H9 (cell line): ENCODE measurements around the gene ARFIP1. TPM values are rescaled to one million over a fixed set of nuclear protein-coding genes. Genes with fewer than 3 reads are reported as not detected.

Experiments used
- DNase-seq: peaks from one replicate; pipeline ENCODE4 v3.0.0-alpha.2; 2017
- H2AFZ ChIP-seq: one replicate; pipeline ENCODE4 v1.6.1; 2013; ENCODE audit warnings: mild to moderate bottlenecking, low read length, control low read depth, moderate library complexity
- H2AK5ac ChIP-seq: 2 replicates; pipeline ENCODE4 v1.6.1; 2013; ENCODE audit warnings: low read length, control low read depth, mixed read lengths; ENCODE audit not compliant: insufficient read length
- H2BK120ac ChIP-seq: one replicate; pipeline ENCODE4 v1.6.1; 2013; ENCODE audit warnings: low read depth, mild to moderate bottlenecking, low read length, control low read depth, inconsistent platforms; ENCODE audit not compliant: poor library complexity, severe bottlenecking
- H2BK12ac ChIP-seq: 2 replicates; pipeline ENCODE4 v1.6.1; 2013; ENCODE audit warnings: low read length, control low read depth, mixed read lengths, low read depth; ENCODE audit not compliant: insufficient read length
- H2BK15ac ChIP-seq: 2 replicates; pipeline ENCODE4 v1.6.1; 2013; ENCODE audit warnings: low read depth, low read length, control low read depth
- H2BK20ac ChIP-seq: one replicate; pipeline ENCODE4 v1.6.1; 2013; ENCODE audit warnings: low read depth, mild to moderate bottlenecking, low read length, control low read depth, inconsistent platforms; ENCODE audit not compliant: poor library complexity, severe bottlenecking
- H2BK5ac ChIP-seq: 2 replicates; pipeline ENCODE4 v1.6.1; 2013; ENCODE audit warnings: low read length, control low read depth, mixed read lengths; ENCODE audit not compliant: insufficient read length
- H3K14ac ChIP-seq: 2 replicates; pipeline ENCODE4 v1.6.1; 2013; ENCODE audit warnings: low read length, control low read depth; ENCODE audit not compliant: insufficient read depth
- H3K18ac ChIP-seq: 2 replicates; pipeline ENCODE4 v1.6.1; 2013; ENCODE audit warnings: low read depth, mild to moderate bottlenecking, mixed read lengths, low read length, control low read depth; ENCODE audit not compliant: insufficient read length
- H3K23ac ChIP-seq: 2 replicates; pipeline ENCODE4 v1.6.1; 2013; ENCODE audit warnings: low read length, control low read depth, mixed read lengths, low read depth; ENCODE audit not compliant: insufficient read length
- H3K23me2 ChIP-seq: 2 replicates; pipeline ENCODE4 v1.6.1; 2013; ENCODE audit warnings: low read depth, mild to moderate bottlenecking, mixed read lengths, low read length, control low read depth; ENCODE audit not compliant: insufficient read length, poor library complexity, severe bottlenecking
- H3K27ac ChIP-seq: 2 replicates; pipeline ENCODE4 v1.5.1; 2013; ENCODE audit warnings: low read length, control low read depth, mixed read lengths, low read depth; ENCODE audit not compliant: insufficient read length
- H3K27me3 ChIP-seq: 2 replicates; pipeline ENCODE4 v1.6.1; 2013; ENCODE audit warnings: low read length, control low read depth, inconsistent platforms; ENCODE audit not compliant: insufficient read depth
- H3K4ac ChIP-seq: 2 replicates; pipeline ENCODE4 v1.6.1; 2013; ENCODE audit warnings: low read depth, mild to moderate bottlenecking, control low read depth, inconsistent platforms, low read length, moderate library complexity
- H3K4me1 ChIP-seq: 2 replicates; pipeline ENCODE4 v1.6.1; 2013; ENCODE audit warnings: low read length, control low read depth, inconsistent platforms; ENCODE audit not compliant: insufficient read depth
- H3K4me2 ChIP-seq: 2 replicates; pipeline ENCODE4 v1.6.1; 2013; ENCODE audit warnings: low read length, control low read depth, mixed read lengths; ENCODE audit not compliant: insufficient read length, insufficient read depth
- H3K56ac ChIP-seq: 2 replicates; pipeline ENCODE4 v1.6.1; 2013; ENCODE audit warnings: low read depth, mild to moderate bottlenecking, mixed read lengths, low read length, control low read depth; ENCODE audit not compliant: insufficient read length
- H3K79me1 ChIP-seq: 2 replicates; pipeline ENCODE4 v1.6.1; 2013; ENCODE audit warnings: low read depth, mild to moderate bottlenecking, moderate library complexity, low read length, control low read depth, inconsistent platforms; ENCODE audit not compliant: insufficient read depth, poor library complexity, severe bottlenecking
- H3K79me2 ChIP-seq: 2 replicates; pipeline ENCODE4 v1.6.1; 2013; ENCODE audit warnings: low read length, control low read depth, inconsistent platforms; ENCODE audit not compliant: insufficient read depth
- H3K9ac ChIP-seq: 2 replicates; pipeline ENCODE4 v1.6.1; 2013; ENCODE audit warnings: low read length, control low read depth, mixed read lengths; ENCODE audit not compliant: insufficient read length; ENCODE audit errors: extremely low read depth
- H3K9me3 ChIP-seq: one replicate; pipeline ENCODE4 v1.6.1; 2013; ENCODE audit warnings: low read depth, low read length, inconsistent platforms; ENCODE audit not compliant: control insufficient read depth
- H3T11ph ChIP-seq: one replicate; pipeline ENCODE4 v1.6.1; 2013; ENCODE audit warnings: mild to moderate bottlenecking, low read length, control low read depth, inconsistent platforms
- H4K20me1 ChIP-seq: one replicate; pipeline ENCODE4 v1.6.1; 2013; ENCODE audit not compliant: control insufficient read depth, insufficient read length, insufficient read depth
- H4K5ac ChIP-seq: 2 replicates; pipeline ENCODE4 v1.6.1; 2013; ENCODE audit warnings: low read depth, mild to moderate bottlenecking, mixed read lengths, low read length, control low read depth; ENCODE audit not compliant: insufficient read length
- H4K8ac ChIP-seq: replicated peaks from 2 replicates; pipeline ENCODE4 v1.6.1; 2013; ENCODE audit warnings: low read length, control low read depth, mixed read lengths, low read depth; ENCODE audit not compliant: insufficient read length
- H4K91ac ChIP-seq: 2 replicates; pipeline ENCODE4 v1.6.1; 2013; ENCODE audit warnings: low read depth, mild to moderate bottlenecking, moderate library complexity, mixed read lengths, low read length, control low read depth; ENCODE audit not compliant: insufficient read length
- H3K27ac Mint-ChIP-seq, 3 experiments: 2 replicates in 2 of 3; 3 replicates in 1 of 3; pipeline ENCODE4 v1.8.0; 2020 to 2021; ENCODE audit warnings: mixed read lengths in 3 of 3, mild to moderate bottlenecking in 1 of 3, moderate library complexity in 1 of 3
- H3K27me3 Mint-ChIP-seq: 2 replicates; pipeline ENCODE4 v1.8.0; 2021; ENCODE audit warnings: low read depth, mild to moderate bottlenecking, moderate library complexity, mixed read lengths
- H3K36me3 Mint-ChIP-seq, 3 experiments: 2 replicates in 2 of 3; 3 replicates in 1 of 3; pipeline ENCODE4 v1.8.0; 2020 to 2021; ENCODE audit warnings: low read depth in 3 of 3, mixed read lengths in 3 of 3; ENCODE audit not compliant: insufficient read depth in 1 of 3
- H3K4me1 Mint-ChIP-seq, 2 experiments: 2 replicates each; pipeline ENCODE4 v1.8.0; 2020; ENCODE audit warnings: mixed read lengths in 2 of 2
- H3K4me3 Mint-ChIP-seq, 2 experiments: 2 replicates in 1 of 2; 3 replicates in 1 of 2; pipeline ENCODE4 v1.8.0; 2020 to 2021; ENCODE audit warnings: mild to moderate bottlenecking in 2 of 2, mixed read lengths in 2 of 2, moderate library complexity in 1 of 2
- H3K9me3 Mint-ChIP-seq, 2 experiments: 2 replicates in 1 of 2; 3 replicates in 1 of 2; pipeline ENCODE4 v1.8.0; 2020; ENCODE audit warnings: mild to moderate bottlenecking in 2 of 2, mixed read lengths in 2 of 2, moderate library complexity in 1 of 2
- CTCF ChIP-seq: fragments of 200-600 bp; sonication (generic); conservative IDR thresholded peaks from 3 replicates; pipeline ENCODE4 v1.8.0; 2021; ENCODE audit warnings: antibody characterized with exemption, mild to moderate bottlenecking
- WGBS: extraction: QIAGEN DNeasy Blood & Tissue Kit; methylation state at CpG from one replicate; pipeline ENCODE4 v1.1.7; 2013; ENCODE audit warnings: missing lambda C conversion rate, low lambda C conversion rate, mixed read lengths; ENCODE audit not compliant: insufficient read length; ENCODE audit errors: extremely low coverage; 5-methylcytosine and 5-hydroxymethylcytosine counted together
- total RNA-seq: library from RNA; stranded (reverse); gene quantifications from 2 replicates; pipeline ENCODE4 v1.2.1, GENCODE V29; 2021

ARFIP1 gene
- total RNA-seq, 1 experiment from 2014 or later, result 30.8 TPM

DNA sequence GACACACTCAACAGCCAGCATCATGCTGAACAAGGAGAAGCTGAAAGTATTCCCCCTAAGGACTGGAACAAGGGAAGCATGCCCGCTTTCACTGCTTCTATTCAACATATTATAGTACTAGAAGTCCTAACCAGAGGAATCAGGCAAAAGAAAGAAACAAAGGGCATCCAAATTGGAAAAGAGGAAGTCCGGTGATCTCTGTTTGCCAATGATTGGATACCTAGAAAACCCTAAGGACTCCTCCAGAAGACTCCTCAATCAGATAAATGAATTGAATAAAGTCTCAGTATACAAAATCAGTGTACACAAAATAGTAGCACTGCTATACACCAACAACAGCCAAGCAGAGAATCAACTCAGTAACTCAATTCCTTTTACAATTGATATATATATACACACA lies 44.8 kb downstream of the ARFIP1 start:
- no CpG with 5 or more reads among the region's 2 CpGs for WGBS
- peaks cover 16 to 34% of the 10 kb centered on the region in 2 experiments; a peak in 4 of 5 replicates for H3K9me3 Mint-ChIP-seq

More for the DNA sequence above, 44.8 kb downstream of the ARFIP1 start:
- no peak overlapping the region for H2BK120ac ChIP-seq
- Mint-ChIP-seq H3K36me3 (peaks cover 20 to 42% (median 28%) of the 10 kb centered on the region in 3 experiments), H3K27me3 (no peaks in the 10 kb centered on the region; the same call in none of the 2 replicates), H3K4me1 (no peaks in the 10 kb centered on the region), H3K27ac (no peak overlapping the region), H3K4me3 (no peak overlapping the region)
- H3K79me1 ChIP-seq, result no peaks in the 10 kb centered on the region
- H3K23ac ChIP-seq, result no peak overlapping the region
- DNase-seq, result no peak
- no peak overlapping the region for H3K18ac ChIP-seq
- no peaks in the 10 kb centered on the region for H3K23me2 ChIP-seq
- H3T11ph ChIP-seq, result no peak overlapping the region
- no peak overlapping the region for H2BK12ac ChIP-seq
- H4K5ac ChIP-seq, result no peak overlapping the region
- H2BK5ac ChIP-seq, result no peak overlapping the region
- no peak overlapping the region for H3K27ac ChIP-seq
- no peak overlapping the region for H4K91ac ChIP-seq
- H2AK5ac ChIP-seq, result no peak overlapping the region
- no peak overlapping the region for H3K4me2 ChIP-seq
- H3K4me1 ChIP-seq, result no peaks in the 10 kb centered on the region
- no peaks in the 10 kb centered on the region for H3K9me3 ChIP-seq
- H2BK15ac ChIP-seq, result no peak overlapping the region
- H3K9ac ChIP-seq, result no peak overlapping the region
- H4K8ac ChIP-seq, result no peak overlapping the region
- H4K20me1 ChIP-seq, result no peaks in the 10 kb centered on the region
- no peak overlapping the region for H2BK20ac ChIP-seq
- H3K27me3 ChIP-seq, result no peaks in the 10 kb centered on the region
- no peak for TF ChIP-seq CTCF
- no peak overlapping the region for H2AFZ ChIP-seq
- H3K56ac ChIP-seq, result no peak overlapping the region
- no peak overlapping the region for H3K14ac ChIP-seq
- H3K79me2 ChIP-seq, result no peaks in the 10 kb centered on the region
- H3K4ac ChIP-seq, result no peak overlapping the region
